IMR-90 (cell line): Measurements from ENCODE around the gene SLC25A52. TPM values are rescaled to one million over a fixed set of nuclear protein-coding genes. Genes with fewer than 3 reads are reported as not detected.

Source experiments
- ATAC-seq: fragments of 200-7000 bp; cut with Tn5 transposase; 2 replicates; pipeline ENCODE4 v1.9.1; 2020; ENCODE audit warnings: low read depth, mild to moderate bottlenecking, moderate library complexity
- BruUV-seq: library from RNA; stranded (reverse); fragments of 400-500 nt; replicated peaks from 2 replicates; lab custom pipeline; 2021; lab: Mats Ljungman, UMichigan
- CTCF ChIA-PET: fragments of 300-600 bp; formaldehyde crosslinking; extraction: SDS; loops from one replicate; lab custom pipeline; 2021; ENCODE audit warnings: antibody characterized with exemption; lab: Yijun Ruan, JAX
- POLR2A ChIA-PET: fragments of 300-600 bp; sonication (Branson Sonifier 250); formaldehyde crosslinking; loops from one replicate; lab custom pipeline; 2022; ENCODE audit warnings: antibody characterized with exemption; ENCODE audit not compliant: unreplicated experiment; lab: Charles Lee
- DNase-seq: peaks from one replicate; pipeline ENCODE4 v3.0.0; 2013
- H2AFZ ChIP-seq: replicated peaks from 2 replicates; pipeline ENCODE3; 2013; ENCODE audit warnings: low read length, mild to moderate bottlenecking; ENCODE audit not compliant: poor library complexity
- H2AK5ac ChIP-seq: 2 replicates; pipeline ENCODE4 v1.6.1; 2013; ENCODE audit warnings: low read depth, low read length, inconsistent platforms
- H2AK9ac ChIP-seq: replicated peaks from 2 replicates; pipeline ENCODE3; 2013; ENCODE audit warnings: mild to moderate bottlenecking, low read depth, low read length, moderate library complexity; ENCODE audit not compliant: poor library complexity
- H2BK120ac ChIP-seq: 2 replicates; pipeline ENCODE4 v1.6.1; 2013; ENCODE audit warnings: low read depth, low read length, inconsistent platforms
- H2BK15ac ChIP-seq: 3 replicates; pipeline ENCODE4 v1.6.1; 2013; ENCODE audit warnings: low read depth, low read length, inconsistent platforms
- H2BK20ac ChIP-seq: 2 replicates; pipeline ENCODE4 v1.6.1; 2013; ENCODE audit warnings: low read depth, mild to moderate bottlenecking, inconsistent platforms, low read length, moderate library complexity
- H2BK5ac ChIP-seq: 2 replicates; pipeline ENCODE4 v1.6.1; 2013; ENCODE audit warnings: mild to moderate bottlenecking, low read depth, low read length, inconsistent platforms; ENCODE audit not compliant: poor library complexity, severe bottlenecking
- H3K14ac ChIP-seq: replicated peaks from 2 replicates; pipeline ENCODE4 v1.6.1; 2013; ENCODE audit warnings: low read depth, low read length, inconsistent platforms
- H3K18ac ChIP-seq: 2 replicates; pipeline ENCODE4 v1.6.1; 2013; ENCODE audit warnings: low read depth, low read length, control low read depth
- H3K23ac ChIP-seq: 2 replicates; pipeline ENCODE4 v1.6.1; 2013; ENCODE audit warnings: low read depth, low read length, inconsistent platforms
- H3K27ac ChIP-seq: 2 replicates; pipeline ENCODE4 v1.5.1; 2013; ENCODE audit warnings: mild to moderate bottlenecking, control low read depth, low read length; ENCODE audit not compliant: insufficient read depth
- H3K27me3 ChIP-seq: 2 replicates; pipeline ENCODE4 v1.6.1; 2013; ENCODE audit warnings: low read length; ENCODE audit not compliant: control insufficient read depth, insufficient read depth
- H3K36me3 ChIP-seq: 2 replicates; pipeline ENCODE4 v1.6.1; 2013; ENCODE audit warnings: low read length, mixed read lengths; ENCODE audit not compliant: control insufficient read depth, insufficient read depth
- H3K4ac ChIP-seq: 2 replicates; pipeline ENCODE4 v1.6.1; 2013; ENCODE audit warnings: low read depth, low read length, inconsistent platforms
- H3K4me1 ChIP-seq: 2 replicates; pipeline ENCODE4 v1.6.1; 2013; ENCODE audit warnings: low read length, mixed read lengths; ENCODE audit not compliant: control insufficient read depth, insufficient read depth
- H3K4me2 ChIP-seq: 2 replicates; pipeline ENCODE4 v1.6.1; 2013; ENCODE audit warnings: low read depth, mild to moderate bottlenecking, control low read depth, low read length, moderate library complexity
- H3K4me3 ChIP-seq: 2 replicates; pipeline ENCODE4 v1.5.1; 2013; ENCODE audit warnings: low read depth, mild to moderate bottlenecking, control low read depth, low read length, moderate library complexity; ENCODE audit not compliant: insufficient read depth
- H3K56ac ChIP-seq: 2 replicates; pipeline ENCODE4 v1.6.1; 2013; ENCODE audit warnings: low read length, inconsistent platforms; ENCODE audit not compliant: insufficient read depth; ENCODE audit errors: extremely low read depth
- H3K79me1 ChIP-seq, 2 experiments: 2 replicates each; pipeline ENCODE4 v1.6.1; 2013; ENCODE audit warnings: low read length in 2 of 2, inconsistent platforms in 1 of 2, low read depth in 1 of 2
- H3K9ac ChIP-seq: 2 replicates; pipeline ENCODE4 v1.6.1; 2013; ENCODE audit warnings: low read depth, low read length, control low read depth
- H3K9me1 ChIP-seq: 2 replicates; pipeline ENCODE4 v1.6.1; 2013; ENCODE audit warnings: low read length, inconsistent platforms; ENCODE audit not compliant: insufficient read depth
- H3K9me3 ChIP-seq: 2 replicates; pipeline ENCODE4 v1.6.1; 2013; ENCODE audit warnings: low read length; ENCODE audit not compliant: control insufficient read depth, insufficient read depth
- H4K20me1 ChIP-seq: 2 replicates; pipeline ENCODE4 v1.6.1; 2013; ENCODE audit warnings: low read length, inconsistent platforms; ENCODE audit not compliant: insufficient read depth
- H4K5ac ChIP-seq: 2 replicates; pipeline ENCODE4 v1.6.1; 2013; ENCODE audit warnings: mild to moderate bottlenecking, low read depth, low read length, control low read depth
- H4K8ac ChIP-seq, 2 experiments: 2 replicates each; pipeline ENCODE4 v1.6.1; 2013; ENCODE audit warnings: low read depth in 2 of 2, low read length in 2 of 2, control low read depth in 1 of 2, inconsistent platforms in 1 of 2
- H4K91ac ChIP-seq: 2 replicates; pipeline ENCODE4 v1.6.1; 2013; ENCODE audit warnings: low read depth, low read length, inconsistent platforms; ENCODE audit not compliant: insufficient read depth
- BHLHE40 ChIP-seq: fragments of 150-350 bp; IDR thresholded peaks from 2 replicates; pipeline ENCODE4 v1.6.1; 2016; ENCODE audit warnings: mild to moderate bottlenecking, low read depth, low read length
- CEBPB ChIP-seq: IDR thresholded peaks from 2 replicates; pipeline ENCODE4 v1.6.1; 2012; ENCODE audit warnings: low read depth, low read length, improper control_type of control experiment
- CHD1 ChIP-seq: IDR thresholded peaks from 2 replicates; pipeline ENCODE4 v1.6.1; 2012; ENCODE audit warnings: low read depth, low read length, improper control_type of control experiment
- FOS ChIP-seq: fragments of 150-350 bp; IDR thresholded peaks from 2 replicates; pipeline ENCODE4 v1.6.1; 2016; ENCODE audit warnings: low read depth, low read length
- MAFK ChIP-seq: IDR thresholded peaks from 2 replicates; pipeline ENCODE4 v1.6.1; 2012; ENCODE audit warnings: low read depth, low read length, improper control_type of control experiment
- NFE2L2 ChIP-seq: fragments of 150-350 bp; IDR thresholded peaks from 2 replicates; pipeline ENCODE4 v1.6.1; 2016; ENCODE audit warnings: low read depth, mild to moderate bottlenecking, low read length
- POLR2A ChIP-seq: IDR thresholded peaks from 2 replicates; pipeline ENCODE4 v1.6.1; 2012; ENCODE audit warnings: mild to moderate bottlenecking, low read depth, low read length
- RAD21 ChIP-seq: IDR thresholded peaks from 2 replicates; pipeline ENCODE4 v1.6.1; 2012; ENCODE audit warnings: low read length, improper control_type of control experiment
- RCOR1 ChIP-seq: IDR thresholded peaks from 2 replicates; pipeline ENCODE4 v1.6.1; 2012; ENCODE audit warnings: mild to moderate bottlenecking, low read length, improper control_type of control experiment; ENCODE audit not compliant: insufficient replicate concordance
- RFX5 ChIP-seq: IDR thresholded peaks from 2 replicates; pipeline ENCODE4 v1.8.0; 2012; ENCODE audit warnings: low read depth, mild to moderate bottlenecking, low read length, moderate library complexity
- USF2 ChIP-seq: fragments of 150-350 bp; IDR thresholded peaks from 2 replicates; pipeline ENCODE4 v1.6.1; 2017; ENCODE audit warnings: mild to moderate bottlenecking, antibody characterized with exemption, low read length, low read depth
- WGBS, 2 experiments: methylation state at CpG; one replicate each; pipeline versions ENCODE4 v1.1.5 to v1.1.7; 2013; ENCODE audit warnings: missing lambda C conversion rate in 2 of 2; ENCODE audit not compliant: insufficient read length in 1 of 2; ENCODE audit errors: extremely low coverage in 2 of 2; 5-methylcytosine and 5-hydroxymethylcytosine counted together
- dilution Hi-C: fragments of 300-500 bp; cut with HindIII; formaldehyde crosslinking; loops from one replicate; pipeline ENCODE4 v1.14.3; 2018; ENCODE audit warnings: low sequenced_read_pairs; ENCODE audit not compliant: unreplicated experiment
- in situ Hi-C: fragments of 300-500 bp; cut with MboI; formaldehyde crosslinking; loops from 3 replicates; pipeline ENCODE4 v1.14.3; 2019; ENCODE audit warnings: low sequenced_read_pairs, inconsistent platforms, mixed read lengths
- intact Hi-C: fragments of 100-400 bp; cut with micrococcal nuclease; formaldehyde crosslinking; loops from 2 replicates; pipeline ENCODE4 v1.10.0; 2022
- polyA plus RNA-seq, 3 experiments: library from polyadenylated mRNA; depleted of rRNA; stranded (reverse); fragments of >200 nt; gene quantifications; 2 replicates each; pipeline ENCODE4 v1.2.3, GENCODE V29; 2012; ENCODE audit warnings: low replicate concordance in 1 of 3
- total RNA-seq: library from RNA; depleted of rRNA; stranded (reverse); fragments of >200 nt; gene quantifications from 2 replicates; pipeline ENCODE4 v1.2.3, GENCODE V29; 2012
- TF ChIP-seq, protein P1 (sequence below): conservative IDR thresholded peaks from 2 replicates; pipeline ENCODE4 v1.5.1; 2012; ENCODE audit warnings: mild to moderate bottlenecking, low read depth, low read length, improper control_type of control experiment
- TF ChIP-seq, protein P2 (sequence below): fragments of 150-350 bp; IDR thresholded peaks from 2 replicates; pipeline ENCODE4 v1.6.1; 2016; ENCODE audit warnings: low read depth, mild to moderate bottlenecking, low read length, moderate library complexity, borderline replicate concordance

The SLC25A52 gene
- total and polyA plus RNA-seq, 2 of the 4 experiments (the other 2 are of a cell fraction) = not detected

DNA sequence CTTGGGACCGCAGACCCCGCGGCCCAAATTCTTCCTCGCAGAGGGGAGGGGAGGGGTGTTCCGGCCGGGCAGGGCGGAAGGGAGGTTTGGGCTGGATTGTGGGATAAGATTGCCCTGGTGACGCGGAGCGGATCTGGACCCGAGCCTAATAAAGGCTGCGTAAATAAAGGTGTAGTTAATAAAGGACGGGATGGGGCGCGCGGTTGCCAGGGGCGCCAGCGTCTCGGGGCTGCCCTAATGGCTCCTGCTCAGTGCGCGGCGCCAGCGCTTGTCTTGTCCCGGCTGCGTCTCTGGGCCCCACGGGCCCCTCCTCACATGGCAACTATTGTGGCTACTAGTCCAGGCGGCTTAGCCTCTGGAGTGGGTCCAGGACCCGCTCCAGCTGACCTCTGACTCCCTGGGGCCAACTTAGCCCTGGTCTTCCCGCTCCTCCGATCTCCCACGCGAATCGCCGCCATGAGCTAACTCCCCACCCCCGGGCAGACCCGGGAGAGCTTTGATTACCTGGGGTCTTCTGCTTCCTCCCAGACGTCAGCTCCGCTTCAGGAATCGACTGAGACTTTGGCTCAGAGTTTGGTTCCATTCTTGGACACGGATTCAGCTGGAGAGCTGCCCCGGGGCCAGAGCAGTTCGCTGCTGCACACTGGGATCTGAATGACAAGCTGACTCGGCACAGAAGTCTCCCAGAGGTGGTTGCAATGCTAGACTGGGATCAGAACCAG is 36.5 kb downstream of the SLC25A52 start:
- no peaks in the 10 kb centered on the region for H4K20me1 ChIP-seq
- no peaks in the 10 kb centered on the region for H3K9me1 ChIP-seq
- H3K23ac ChIP-seq = no peak overlapping the region
- H3K27me3 ChIP-seq = peaks cover 14% of the 10 kb centered on the region
- no peak overlapping the region for H4K91ac ChIP-seq
- no peak for TF ChIP-seq USF2
- no peak for TF ChIP-seq FOS
- no peak for TF ChIP-seq RCOR1
- TF ChIP-seq POLR2A = no peak
- TF ChIP-seq, protein P1, sequence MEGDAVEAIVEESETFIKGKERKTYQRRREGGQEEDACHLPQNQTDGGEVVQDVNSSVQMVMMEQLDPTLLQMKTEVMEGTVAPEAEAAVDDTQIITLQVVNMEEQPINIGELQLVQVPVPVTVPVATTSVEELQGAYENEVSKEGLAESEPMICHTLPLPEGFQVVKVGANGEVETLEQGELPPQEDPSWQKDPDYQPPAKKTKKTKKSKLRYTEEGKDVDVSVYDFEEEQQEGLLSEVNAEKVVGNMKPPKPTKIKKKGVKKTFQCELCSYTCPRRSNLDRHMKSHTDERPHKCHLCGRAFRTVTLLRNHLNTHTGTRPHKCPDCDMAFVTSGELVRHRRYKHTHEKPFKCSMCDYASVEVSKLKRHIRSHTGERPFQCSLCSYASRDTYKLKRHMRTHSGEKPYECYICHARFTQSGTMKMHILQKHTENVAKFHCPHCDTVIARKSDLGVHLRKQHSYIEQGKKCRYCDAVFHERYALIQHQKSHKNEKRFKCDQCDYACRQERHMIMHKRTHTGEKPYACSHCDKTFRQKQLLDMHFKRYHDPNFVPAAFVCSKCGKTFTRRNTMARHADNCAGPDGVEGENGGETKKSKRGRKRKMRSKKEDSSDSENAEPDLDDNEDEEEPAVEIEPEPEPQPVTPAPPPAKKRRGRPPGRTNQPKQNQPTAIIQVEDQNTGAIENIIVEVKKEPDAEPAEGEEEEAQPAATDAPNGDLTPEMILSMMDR = no peak
- TF ChIP-seq RAD21 = no peak
- no peak for TF ChIP-seq RFX5
- no peak for TF ChIP-seq BHLHE40
- TF ChIP-seq CEBPB = no peak
- TF ChIP-seq MAFK = no peak
- no peak for TF ChIP-seq CHD1
- TF ChIP-seq, protein P2, sequence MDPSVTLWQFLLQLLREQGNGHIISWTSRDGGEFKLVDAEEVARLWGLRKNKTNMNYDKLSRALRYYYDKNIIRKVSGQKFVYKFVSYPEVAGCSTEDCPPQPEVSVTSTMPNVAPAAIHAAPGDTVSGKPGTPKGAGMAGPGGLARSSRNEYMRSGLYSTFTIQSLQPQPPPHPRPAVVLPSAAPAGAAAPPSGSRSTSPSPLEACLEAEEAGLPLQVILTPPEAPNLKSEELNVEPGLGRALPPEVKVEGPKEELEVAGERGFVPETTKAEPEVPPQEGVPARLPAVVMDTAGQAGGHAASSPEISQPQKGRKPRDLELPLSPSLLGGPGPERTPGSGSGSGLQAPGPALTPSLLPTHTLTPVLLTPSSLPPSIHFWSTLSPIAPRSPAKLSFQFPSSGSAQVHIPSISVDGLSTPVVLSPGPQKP = no peak
- no peak for TF ChIP-seq NFE2L2
- H3K56ac ChIP-seq = no peak overlapping the region
- H3K4me2 ChIP-seq = peak overlapping the region; percentile 61; the same call in 1 of the 2 replicates
- H3K9me3 ChIP-seq = 0 out of 2 replicates have a peak, but pooled peaks cover 2% of the 10 kb centered on the region
- POLR2A ChIA-PET = no interaction called here
- no peak overlapping the region for H2BK20ac ChIP-seq
- CTCF ChIA-PET = interaction anchor here (0.6 kb wide), 1 partner anchor 1682 kb away, joined by 3 read pairs; no protein-coding TSS in a partner anchor
- peak overlapping the region; percentile 2; the same call in 1 of the 2 replicates for H3K4me3 ChIP-seq
- H3K14ac ChIP-seq = no peak overlapping the region
- ATAC-seq (peak; percentile 38; the same call in 1 of the 2 replicates), DNase-seq (no peak)
- H2AK9ac ChIP-seq = no peak overlapping the region
- no peak overlapping the region for H3K18ac ChIP-seq
- no peak overlapping the region for H4K8ac ChIP-seq
- intact Hi-C loops = loop anchor here (2.0 kb wide), 1 partner anchor 299 kb away; no protein-coding TSS in a partner anchor
- no peak overlapping the region for H3K9ac ChIP-seq
- WGBS, 2 experiments = 8% methylated on average over 19 of the region's 43 CpGs; no CpG with 5 or more reads in 1 of the 2 experiments
- no peak overlapping the region for H2BK120ac ChIP-seq
- H3K79me1 ChIP-seq = no peaks in the 10 kb centered on the region
- no peak overlapping the region for H3K4ac ChIP-seq
- H3K27ac ChIP-seq = no peak overlapping the region
- no TSS peak for BruUV-seq
- H4K5ac ChIP-seq = no peak overlapping the region
- no peaks in the 10 kb centered on the region for H3K36me3 ChIP-seq
- no peak overlapping the region for H2AFZ ChIP-seq
- dilution Hi-C loops = no loop called here
- H2AK5ac ChIP-seq = no peak overlapping the region
- H2BK5ac ChIP-seq = no peak overlapping the region
- no peaks in the 10 kb centered on the region for H3K4me1 ChIP-seq
- in situ Hi-C loops = loop anchor here (10.0 kb wide), 1 partner anchor 169 kb away; no protein-coding TSS in a partner anchor
- no peak overlapping the region for H2BK15ac ChIP-seq
